ENCODE measurements around the gene LIN7A. TPM values are rescaled to one million over a fixed set of nuclear protein-coding genes. Genes with fewer than 3 reads are reported as not detected.

The LIN7A gene
- total RNA-seq, 2 experiments from 2014 or later, result not detected

DNA sequence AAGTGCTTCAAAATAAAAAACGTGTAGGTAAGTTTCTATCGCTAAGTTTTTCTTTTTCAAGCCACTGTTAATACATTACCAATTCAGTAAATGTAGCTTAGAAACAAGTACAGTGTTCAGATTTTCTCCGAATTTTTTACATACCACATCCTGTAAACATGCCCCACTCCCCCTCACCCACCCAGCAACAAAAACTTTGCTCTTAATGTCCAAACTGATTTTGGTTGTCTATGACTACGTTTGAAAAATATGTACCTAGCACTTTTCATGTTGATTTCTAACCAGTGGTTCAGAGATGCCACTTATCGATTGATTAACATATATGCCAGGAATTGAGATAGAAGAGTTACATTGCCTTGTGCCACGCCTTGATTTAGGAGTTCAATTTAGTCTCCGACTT is 663 bp upstream of the LIN7A start:
- no peak overlapping the region for H3K27ac Mint-ChIP-seq
- intact Hi-C loops (cut with DNase I, micrococcal nuclease), result no loop called here
- no peaks in the 10 kb centered on the region for H3K4me1 Mint-ChIP-seq (ENCODE audit: low read depth)
- peaks cover 37% of the 10 kb centered on the region for H3K27me3 Mint-ChIP-seq
- DNase-seq, result no peak
- Histone ChIP-seq H3K36me3 (ENCODE audit: insufficient read depth, low read length) (no peaks in the 10 kb centered on the region), H3K9me3 (ENCODE audit: control insufficient read depth in 1 of 2, insufficient read depth in 1 of 2, low read length in 2 of 2) (peaks cover 0 to 21% of the 10 kb centered on the region in 2 experiments), H3K27ac (ENCODE audit: low read depth in 1 of 2, low read length in 2 of 2) (no peak overlapping the region), H3K4me3 (ENCODE audit: low read length) (no peak overlapping the region), H3K27me3 (ENCODE audit: control insufficient read depth in 1 of 2, insufficient read depth in 2 of 2, low read length in 2 of 2) (peaks cover 18 to 32% of the 10 kb centered on the region in 2 experiments), H3K4me1 (ENCODE audit: insufficient read depth, low read length) (no peaks in the 10 kb centered on the region)
- ATAC-seq (ENCODE audit: poor library complexity), result no peak
- POLR2A ChIA-PET, result no interaction called here
- no peak overlapping the region for H3K4me3 Mint-ChIP-seq
- CTCF ChIA-PET, result no interaction called here
- no peaks in the 10 kb centered on the region for H3K36me3 Mint-ChIP-seq (ENCODE audit: low read depth)
- TF ChIP-seq CTCF (IDR thresholded peaks at IDR 0.05), result no peak
- H3K9me3 Mint-ChIP-seq, result no peaks in the 10 kb centered on the region

DNA sequence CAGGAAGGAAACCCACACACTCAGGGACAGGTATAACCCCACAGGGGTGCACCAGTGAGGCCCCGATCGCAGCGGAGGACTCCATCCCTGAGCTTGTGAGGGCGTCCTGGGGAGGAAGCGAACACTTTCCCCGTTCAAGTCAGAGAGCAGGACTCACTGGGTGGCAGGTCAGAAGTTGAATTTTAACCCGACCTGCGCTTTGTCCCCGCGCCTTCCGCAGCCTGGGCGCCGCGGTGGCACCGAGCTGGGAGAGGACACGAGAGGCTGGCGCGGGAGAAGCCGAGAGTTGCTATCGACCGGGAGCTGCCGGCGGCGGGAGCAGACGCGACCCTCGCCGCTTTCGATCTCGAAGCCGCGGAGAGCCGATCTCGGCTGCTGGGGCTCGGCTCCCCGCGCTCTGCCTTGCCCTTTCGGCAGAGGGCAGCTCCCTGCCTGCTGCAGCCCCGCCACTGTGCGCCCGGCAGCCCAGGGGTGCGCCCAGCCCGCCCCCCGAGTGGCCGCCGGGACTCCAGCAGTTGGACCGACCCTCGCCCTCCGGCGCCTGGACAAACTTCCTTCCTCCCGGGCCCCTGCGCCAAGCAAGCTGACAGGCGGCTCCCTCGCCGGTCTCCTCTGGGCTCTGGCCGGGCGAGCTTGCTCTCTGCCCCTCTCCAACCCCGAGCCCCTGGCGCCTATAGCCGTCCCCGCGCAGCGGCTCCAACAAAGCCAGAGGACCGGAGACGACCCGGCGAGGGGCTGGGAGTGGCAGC is 918 bp downstream of the LIN7A start:
- ATAC-seq (ENCODE audit: poor library complexity) (no peak), DNase-seq (peak in 2 of 14 experiments; percentile 2 to 11)
- peaks cover 0 to 21% of the 10 kb centered on the region in 2 experiments for H3K9me3 ChIP-seq (ENCODE audit: control insufficient read depth in 1 of 2, insufficient read depth in 1 of 2, low read length in 2 of 2)
- H3K27me3 ChIP-seq (ENCODE audit: control insufficient read depth in 1 of 2, insufficient read depth in 2 of 2, low read length in 2 of 2), result peaks cover 18 to 32% of the 10 kb centered on the region in 2 experiments
- peak overlapping the region; percentile 27 for H3K4me3 ChIP-seq (ENCODE audit: low read length)
- no peak for TF ChIP-seq CTCF (IDR thresholded peaks at IDR 0.05)
- Mint-ChIP-seq H3K27me3 (peaks cover 37% of the 10 kb centered on the region), H3K9me3 (no peaks in the 10 kb centered on the region), H3K27ac (no peak overlapping the region), H3K4me3 (no peak overlapping the region), H3K36me3 (ENCODE audit: low read depth) (no peaks in the 10 kb centered on the region), H3K4me1 (ENCODE audit: low read depth) (no peaks in the 10 kb centered on the region)
- intact Hi-C loops (cut with DNase I, micrococcal nuclease), result no loop called here
- H3K27ac ChIP-seq (ENCODE audit: low read depth in 1 of 2, low read length in 2 of 2), result no peak overlapping the region
- H3K4me1 ChIP-seq (ENCODE audit: insufficient read depth, low read length), result no peaks in the 10 kb centered on the region
- ChIA-PET POLR2A (no interaction called here), CTCF (no interaction called here)
- no peaks in the 10 kb centered on the region for H3K36me3 ChIP-seq (ENCODE audit: insufficient read depth, low read length)

- no peak overlapping the region for H3K27ac ChIP-seq (ENCODE audit: low read depth in 1 of 2, low read length in 2 of 2)
- ATAC-seq (ENCODE audit: poor library complexity), result no peak
- H3K4me1 ChIP-seq (ENCODE audit: insufficient read depth, low read length), result no peaks in the 10 kb centered on the region
- TF ChIP-seq CTCF (IDR thresholded peaks at IDR 0.05), result no peak
- peaks cover 0 to 23% of the 10 kb centered on the region in 2 experiments for H3K9me3 ChIP-seq (ENCODE audit: control insufficient read depth in 1 of 2, insufficient read depth in 1 of 2, low read length in 2 of 2)
- H3K36me3 ChIP-seq (ENCODE audit: insufficient read depth, low read length), result no peaks in the 10 kb centered on the region
- DNase-seq, result no peak
- no peaks in the 10 kb centered on the region for H3K36me3 Mint-ChIP-seq (ENCODE audit: low read depth)
- intact Hi-C loops (cut with DNase I, micrococcal nuclease), result no loop called here
- no peaks in the 10 kb centered on the region for H3K4me1 Mint-ChIP-seq (ENCODE audit: low read depth)
- peaks cover 18 to 32% of the 10 kb centered on the region in 2 experiments for H3K27me3 ChIP-seq (ENCODE audit: control insufficient read depth in 1 of 2, insufficient read depth in 2 of 2, low read length in 2 of 2)
- no peak overlapping the region for H3K27ac Mint-ChIP-seq
- no peak overlapping the region for H3K4me3 Mint-ChIP-seq
- H3K4me3 ChIP-seq (ENCODE audit: low read length), result peak overlapping the region; percentile 14
- peaks cover 37% of the 10 kb centered on the region for H3K27me3 Mint-ChIP-seq
- POLR2A ChIA-PET, result no interaction called here
- H3K9me3 Mint-ChIP-seq, result no peaks in the 10 kb centered on the region
- CTCF ChIA-PET, result no interaction called here
Observed at GRCh38 chr12:80936353-80936641, 1.4 kb downstream of the LIN7A start.

All from CD4-positive, alpha-beta T cell (primary cell).